GM19397 (cell line): ENCODE measurements around the gene ZNF791.
A peak's percentile ranks its signal among the peaks of the same experiment; 100 is the strongest.
"Not testable (repeated sequence)": the region's sequence is repeated elsewhere in the genome, so short reads cannot be mapped to it uniquely, and the experiment has no call there.

Source experiments
- ATAC-seq: cut with Tn5 transposase; IDR thresholded peaks from one replicate; pipeline ENCODE4 v1.9.1; 2021; ENCODE audit warnings: mild to moderate bottlenecking, moderate library complexity; ENCODE audit not compliant: unreplicated experiment

The ZNF791 gene

GRCh38 chr19:12610540-12611360 is at the start of gene ZNF791, which contains the start of gene ZNF490:
ZNF791 (plus strand) TSS chr19:12610920; CDS start chr19:12611080, 160 bp downstream.
ZNF490 (minus strand) TSS chr19:12610813; CDS start chr19:12610680, 133 bp downstream.
- peak; percentile 70 for ATAC-seq

- ATAC-seq: no peak
Measured at GRCh38 chr19:12564016-12564664, 46.6 kb upstream of the ZNF791 start.

- ATAC-seq: not testable (repeated sequence)
Measured at GRCh38 chr19:12566380-12566779, 44.3 kb upstream of the ZNF791 start.

GRCh38 chr19:12567951-12568350 is 42.8 kb upstream of the ZNF791 start:
- no peak for ATAC-seq

GRCh38 chr19:12574036-12574435 is 36.7 kb upstream of the ZNF791 start:
- ATAC-seq: no peak

- no peak for ATAC-seq
Measured at GRCh38 chr19:12578641-12579040, 32.1 kb upstream of the ZNF791 start.

- no peak for ATAC-seq
Measured at GRCh38 chr19:12580180-12580694, 30.5 kb upstream of the ZNF791 start.

- no peak for ATAC-seq
Measured at GRCh38 chr19:12581100-12581499, 29.6 kb upstream of the ZNF791 start.

GRCh38 chr19:12596485-12596884 is 14.2 kb upstream of the ZNF791 start:
- no peak for ATAC-seq

- ATAC-seq: no peak
Measured at GRCh38 chr19:12596927-12597548, 13.7 kb upstream of the ZNF791 start.

- no peak for ATAC-seq
Measured at GRCh38 chr19:12597594-12597993, 13.1 kb upstream of the ZNF791 start.

GRCh38 chr19:12603714-12604113 is 7.0 kb upstream of the ZNF791 start:
- ATAC-seq: no peak

- ATAC-seq: no peak
Measured at GRCh38 chr19:12606796-12607195, 3.9 kb upstream of the ZNF791 start.

GRCh38 chr19:12607631-12608030 is 3.1 kb upstream of the ZNF791 start:
- ATAC-seq: no peak

- ATAC-seq: no peak
Measured at GRCh38 chr19:12611361-12611699, 610 bp downstream of the ZNF791 start.

- ATAC-seq: no peak
Measured at GRCh38 chr19:12617646-12618045, 6.9 kb downstream of the ZNF791 start.

GRCh38 chr19:12621253-12622024 is 10.7 kb downstream of the ZNF791 start:
- ATAC-seq: not testable (repeated sequence)

GRCh38 chr19:12623361-12624031 is 12.8 kb downstream of the ZNF791 start:
- no peak for ATAC-seq

- no peak for ATAC-seq
Measured at GRCh38 chr19:12626958-12627357, 16.2 kb downstream of the ZNF791 start.
